Osteocyte (in vitro differentiated cells): ENCODE data around the gene DIS3. TPM values are rescaled to one million over a fixed set of nuclear protein-coding genes. Genes with fewer than 3 reads are reported as not detected.
"Not testable (repeated sequence)": the region's sequence is repeated elsewhere in the genome, so short reads cannot be mapped to it uniquely, and the experiment has no call there.

ENCODE experiments used
- DNase-seq: peaks from one replicate; pipeline ENCODE4 v3.0.0; 2021; ENCODE audit warnings: mixed read lengths; ENCODE audit not compliant: unreplicated experiment; ENCODE audit errors: extremely low spot score
- H3K27ac Mint-ChIP-seq: one replicate; pipeline ENCODE4 v1.8.0; 2021; ENCODE audit warnings: mild to moderate bottlenecking, mixed read lengths; ENCODE audit not compliant: unreplicated experiment
- H3K27me3 Mint-ChIP-seq: one replicate; pipeline ENCODE4 v1.8.0; 2021; ENCODE audit warnings: mixed read lengths; ENCODE audit not compliant: unreplicated experiment
- H3K36me3 Mint-ChIP-seq: one replicate; pipeline ENCODE4 v1.8.0; 2021; ENCODE audit warnings: mixed read lengths; ENCODE audit not compliant: unreplicated experiment
- H3K4me1 Mint-ChIP-seq: one replicate; pipeline ENCODE4 v1.8.0; 2021; ENCODE audit warnings: mixed read lengths; ENCODE audit not compliant: unreplicated experiment
- H3K4me3 Mint-ChIP-seq: one replicate; pipeline ENCODE4 v1.8.0; 2021; ENCODE audit warnings: mild to moderate bottlenecking, moderate library complexity, mixed read lengths; ENCODE audit not compliant: unreplicated experiment
- H3K9me3 Mint-ChIP-seq: one replicate; pipeline ENCODE4 v1.8.0; 2021; ENCODE audit warnings: mixed read lengths; ENCODE audit not compliant: unreplicated experiment
- total RNA-seq: library from RNA; stranded (reverse); gene quantifications from 2 replicates; pipeline ENCODE4 v1.2.1, GENCODE V29; 2021
- TF ChIP-seq, protein P1 (sequence below): fragments of 200-600 bp; sonication (generic); IDR thresholded peaks from 2 replicates; pipeline ENCODE4 v1.5.0; 2021; ENCODE audit warnings: antibody characterized with exemption, mild to moderate bottlenecking, moderate library complexity

The DIS3 gene
- total RNA-seq, 1 donor from 2014 or later: 30.8 TPM

DNA sequence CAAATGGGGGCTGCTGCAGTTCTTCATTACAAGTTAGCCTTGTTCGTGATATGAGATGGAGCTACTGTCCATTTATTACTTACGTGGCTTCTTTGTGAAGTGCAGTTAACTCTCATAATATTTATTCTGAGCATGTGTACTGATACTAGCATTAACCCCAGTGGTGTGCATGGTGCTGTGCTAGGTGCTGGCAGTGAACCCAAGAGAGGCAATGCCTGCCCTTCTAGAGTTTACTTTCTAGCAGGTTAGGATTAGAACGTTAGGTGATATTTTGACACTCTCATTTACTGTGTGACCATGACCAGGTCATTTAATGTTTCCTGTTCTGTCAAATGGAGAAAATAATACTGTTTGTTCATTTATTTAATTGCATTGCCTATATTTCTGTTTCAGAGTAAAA, 17.1 kb upstream of the DIS3 start:
- H3K4me1 Mint-ChIP-seq: no peaks in the 10 kb centered on the region

DNA sequence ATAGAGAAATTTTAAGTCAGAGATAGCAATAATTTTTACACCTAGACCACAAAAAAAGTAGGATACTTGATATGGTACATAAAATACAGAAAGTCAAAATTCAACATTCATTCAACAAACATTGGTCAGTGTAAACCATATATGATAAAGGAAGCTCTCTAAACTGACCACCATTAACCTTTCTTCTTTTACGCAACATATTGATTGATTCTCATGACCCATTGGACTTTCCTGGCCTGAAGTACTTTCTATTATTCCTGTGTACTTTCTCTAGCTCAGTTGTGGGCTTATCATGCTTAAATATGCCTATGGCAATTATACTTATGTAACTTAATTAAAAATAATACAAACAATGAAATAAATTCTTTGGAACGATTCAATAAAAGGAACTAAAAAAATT, 10.9 kb upstream of the DIS3 start:
- peaks cover 39% of the 10 kb centered on the region for H3K36me3 Mint-ChIP-seq
- H3K4me3 Mint-ChIP-seq: no peak overlapping the region
- no peaks in the 10 kb centered on the region for H3K27me3 Mint-ChIP-seq
- no peak overlapping the region for H3K27ac Mint-ChIP-seq
- H3K4me1 Mint-ChIP-seq: no peaks in the 10 kb centered on the region
- TF ChIP-seq, protein P1, sequence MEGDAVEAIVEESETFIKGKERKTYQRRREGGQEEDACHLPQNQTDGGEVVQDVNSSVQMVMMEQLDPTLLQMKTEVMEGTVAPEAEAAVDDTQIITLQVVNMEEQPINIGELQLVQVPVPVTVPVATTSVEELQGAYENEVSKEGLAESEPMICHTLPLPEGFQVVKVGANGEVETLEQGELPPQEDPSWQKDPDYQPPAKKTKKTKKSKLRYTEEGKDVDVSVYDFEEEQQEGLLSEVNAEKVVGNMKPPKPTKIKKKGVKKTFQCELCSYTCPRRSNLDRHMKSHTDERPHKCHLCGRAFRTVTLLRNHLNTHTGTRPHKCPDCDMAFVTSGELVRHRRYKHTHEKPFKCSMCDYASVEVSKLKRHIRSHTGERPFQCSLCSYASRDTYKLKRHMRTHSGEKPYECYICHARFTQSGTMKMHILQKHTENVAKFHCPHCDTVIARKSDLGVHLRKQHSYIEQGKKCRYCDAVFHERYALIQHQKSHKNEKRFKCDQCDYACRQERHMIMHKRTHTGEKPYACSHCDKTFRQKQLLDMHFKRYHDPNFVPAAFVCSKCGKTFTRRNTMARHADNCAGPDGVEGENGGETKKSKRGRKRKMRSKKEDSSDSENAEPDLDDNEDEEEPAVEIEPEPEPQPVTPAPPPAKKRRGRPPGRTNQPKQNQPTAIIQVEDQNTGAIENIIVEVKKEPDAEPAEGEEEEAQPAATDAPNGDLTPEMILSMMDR: no peak
- DNase-seq: no peak
- no peaks in the 10 kb centered on the region for H3K9me3 Mint-ChIP-seq

More for the DNA sequence above, 17.1 kb upstream of the DIS3 start:
- DNase-seq: no peak
- TF ChIP-seq, protein P1: no peak
- H3K4me3 Mint-ChIP-seq: no peak overlapping the region
- H3K27ac Mint-ChIP-seq: no peak overlapping the region
- H3K9me3 Mint-ChIP-seq: no peaks in the 10 kb centered on the region
- H3K27me3 Mint-ChIP-seq: no peaks in the 10 kb centered on the region
- peaks cover 36% of the 10 kb centered on the region for H3K36me3 Mint-ChIP-seq

- TF ChIP-seq, protein P1: no peak
- H3K4me1 Mint-ChIP-seq: peaks cover 10% of the 10 kb centered on the region
- no peaks in the 10 kb centered on the region for H3K9me3 Mint-ChIP-seq
- no peak for DNase-seq
- no peaks in the 10 kb centered on the region for H3K27me3 Mint-ChIP-seq
- H3K4me3 Mint-ChIP-seq: no peak overlapping the region
- peaks cover 30% of the 10 kb centered on the region for H3K36me3 Mint-ChIP-seq
- no peak overlapping the region for H3K27ac Mint-ChIP-seq
Measured at GRCh38 chr13:72788831-72789230, 7.1 kb upstream of the DIS3 start.

GRCh38 chr13:72784679-72785078, 3.0 kb upstream of the DIS3 start:
- H3K27me3 Mint-ChIP-seq, H3K9me3 Mint-ChIP-seq, H3K4me3 Mint-ChIP-seq, DNase-seq, H3K27ac Mint-ChIP-seq: not testable (repeated sequence)
- H3K36me3 Mint-ChIP-seq: peaks cover 18% of the 10 kb centered on the region
- peaks cover 36% of the 10 kb centered on the region for H3K4me1 Mint-ChIP-seq

GRCh38 chr13:72782717-72783116, 1.0 kb upstream of the DIS3 start:
- H3K9me3 Mint-ChIP-seq: no peaks in the 10 kb centered on the region
- H3K36me3 Mint-ChIP-seq: peaks cover 23% of the 10 kb centered on the region
- H3K27ac Mint-ChIP-seq: peak overlapping the region; percentile 97
- no peak for DNase-seq
- no peaks in the 10 kb centered on the region for H3K27me3 Mint-ChIP-seq
- TF ChIP-seq, protein P1: no peak
- H3K4me3 Mint-ChIP-seq: peak overlapping the region; percentile 95
- H3K4me1 Mint-ChIP-seq: peaks cover 41% of the 10 kb centered on the region

GRCh38 chr13:72774019-72774418, 7.7 kb downstream of the DIS3 start:
- TF ChIP-seq, protein P1: no peak
- no peaks in the 10 kb centered on the region for H3K27me3 Mint-ChIP-seq
- H3K36me3 Mint-ChIP-seq: peaks cover 62% of the 10 kb centered on the region
- DNase-seq: no peak
- H3K9me3 Mint-ChIP-seq: no peaks in the 10 kb centered on the region
- peaks cover under 1% of the 10 kb centered on the region for H3K4me1 Mint-ChIP-seq
- no peak overlapping the region for H3K4me3 Mint-ChIP-seq
- no peak overlapping the region for H3K27ac Mint-ChIP-seq
